Measurements from ENCODE around the gene FA2H. TPM values are rescaled to one million over a fixed set of nuclear protein-coding genes. Genes with fewer than 3 reads are reported as not detected.
"Not testable (repeated sequence)": the region's sequence is repeated elsewhere in the genome, so short reads cannot be mapped to it uniquely, and the experiment has no call there.

The FA2H gene
- total RNA-seq, 1 experiment from 2014 or later = 1.1 TPM

DNA sequence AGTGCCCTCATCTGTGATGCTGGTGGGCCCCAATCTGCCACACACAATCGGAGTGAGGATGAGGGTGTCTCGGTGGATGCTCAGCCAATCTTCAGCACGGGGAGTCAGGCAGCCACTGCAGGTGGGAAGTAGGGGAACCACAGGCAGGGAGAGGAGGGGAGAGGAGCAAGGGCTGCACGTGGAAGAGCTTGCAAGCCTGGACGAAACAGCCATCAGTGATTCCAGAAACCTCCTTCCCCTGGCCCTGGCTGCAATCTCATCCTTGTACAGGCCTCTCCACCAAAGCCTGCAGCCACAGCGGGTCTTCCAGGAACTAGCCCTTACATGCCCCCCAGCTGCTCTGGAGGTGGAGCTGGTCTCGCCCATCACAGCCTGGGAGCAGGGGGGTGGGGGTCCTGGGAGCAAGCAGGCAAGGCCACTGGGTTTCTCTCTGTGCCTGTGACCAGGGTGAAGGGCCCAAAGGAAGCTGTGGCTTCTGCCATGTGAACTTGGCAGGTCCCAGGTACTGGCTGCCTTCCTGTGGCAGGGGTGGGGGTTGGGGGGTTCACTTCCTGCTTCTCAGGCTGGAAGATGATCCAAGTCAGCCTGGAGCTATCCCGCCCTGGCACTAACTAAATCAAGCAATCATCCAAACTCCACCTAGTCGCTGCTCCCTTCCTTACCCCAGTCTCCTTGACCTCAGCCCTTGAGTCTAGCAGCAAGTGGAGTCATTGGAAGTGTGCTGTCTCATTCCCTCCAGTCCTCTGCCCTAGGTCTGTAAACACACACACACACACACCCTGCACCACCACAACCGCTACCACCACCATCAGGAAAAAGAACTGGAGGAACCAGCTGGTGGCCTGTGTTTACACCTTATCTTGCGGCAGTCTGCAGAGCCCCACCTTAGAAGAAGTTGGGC, 44.6 kb downstream of the FA2H start:
- Histone ChIP-seq H3K36me3 (replicated peaks; ENCODE audit: control insufficient read depth, insufficient read depth, low read length) (no peaks in the 10 kb centered on the region), H3K27me3 (ENCODE audit: control insufficient read depth, insufficient read depth, low read length) (no peaks in the 10 kb centered on the region; the same call in 1 of the 2 replicates), H3K4me3 (ENCODE audit: insufficient read depth, low read depth, low read length) (no peak overlapping the region)
- no peak for DNase-seq

GRCh38 chr16:74727903-74728302, 46.7 kb downstream of the FA2H start:
- no peaks in the 10 kb centered on the region; the same call in 1 of the 2 replicates for H3K27me3 ChIP-seq (ENCODE audit: control insufficient read depth, insufficient read depth, low read length)
- no peaks in the 10 kb centered on the region for H3K36me3 ChIP-seq (replicated peaks; ENCODE audit: control insufficient read depth, insufficient read depth, low read length)
- no peak overlapping the region for H3K4me3 ChIP-seq (ENCODE audit: insufficient read depth, low read depth, low read length)
- DNase-seq = no peak

DNA sequence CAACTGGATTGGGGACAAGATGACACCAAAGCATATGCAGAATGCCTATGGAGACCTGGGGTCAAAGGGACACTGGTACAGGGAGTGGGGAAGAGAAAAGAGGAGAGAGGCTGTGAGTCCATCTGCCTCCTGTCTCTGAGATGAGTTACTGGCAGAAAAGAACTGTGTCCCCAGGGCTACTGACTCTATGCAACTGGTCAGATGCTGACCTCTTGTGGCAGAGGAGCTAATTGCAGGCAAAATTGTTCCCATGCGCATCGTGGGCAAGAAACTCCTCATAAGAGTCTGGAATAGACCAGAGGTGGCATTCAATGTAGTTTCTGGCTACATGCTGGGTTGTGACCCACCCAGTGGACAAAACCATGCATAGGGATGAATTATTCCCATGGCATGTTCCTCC, 47.9 kb downstream of the FA2H start:
- no peaks in the 10 kb centered on the region for H3K36me3 ChIP-seq (replicated peaks; ENCODE audit: control insufficient read depth, insufficient read depth, low read length)
- H3K4me3 ChIP-seq (ENCODE audit: insufficient read depth, low read depth, low read length) = no peak overlapping the region
- H3K27me3 ChIP-seq (ENCODE audit: control insufficient read depth, insufficient read depth, low read length) = no peaks in the 10 kb centered on the region; the same call in 1 of the 2 replicates
- peak; percentile 81 for DNase-seq

DNA sequence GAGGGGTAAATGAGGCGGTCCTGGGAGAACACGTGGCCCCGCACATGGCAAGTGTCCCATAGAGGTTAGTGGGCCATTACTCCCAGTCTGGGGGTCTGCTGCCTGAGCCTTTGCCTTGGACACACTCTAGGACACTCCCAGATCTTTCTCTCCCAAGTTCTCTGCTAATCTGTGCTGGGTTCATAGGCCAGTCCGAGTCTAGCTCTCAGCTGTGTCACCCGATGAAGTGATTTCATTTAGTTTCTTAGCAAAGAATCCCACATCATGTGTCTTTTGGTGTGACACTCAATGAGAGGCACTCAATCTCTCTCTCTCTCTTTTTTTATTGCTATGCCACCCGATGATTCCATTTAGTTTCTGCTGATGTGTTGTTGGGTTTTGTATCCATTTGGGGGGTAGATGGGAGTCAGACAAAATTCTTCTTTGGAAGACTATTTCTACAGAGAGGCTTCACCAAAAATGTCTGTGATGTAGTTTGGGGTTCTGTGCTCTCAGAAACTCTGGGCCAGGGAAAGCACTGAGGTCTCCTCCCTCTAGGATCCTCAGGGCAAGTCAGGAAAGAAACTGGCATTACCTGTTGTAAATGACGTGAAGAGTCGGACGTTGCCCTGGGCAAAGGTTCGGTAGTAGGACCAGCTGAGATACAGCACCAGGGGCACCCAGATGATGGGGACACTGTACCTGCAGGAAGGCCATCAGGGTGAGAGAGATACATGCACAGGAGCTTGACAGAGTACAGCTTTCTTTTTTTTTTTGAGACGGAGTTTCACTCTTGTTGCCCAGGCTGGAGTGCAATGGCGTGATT, 48.8 kb downstream of the FA2H start:
- Histone ChIP-seq H3K4me3 (ENCODE audit: insufficient read depth, low read depth, low read length) (no peak overlapping the region), H3K27me3 (ENCODE audit: control insufficient read depth, insufficient read depth, low read length) (no peaks in the 10 kb centered on the region; the same call in 1 of the 2 replicates), H3K36me3 (replicated peaks; ENCODE audit: control insufficient read depth, insufficient read depth, low read length) (no peaks in the 10 kb centered on the region)
- DNase-seq = peak; percentile 9

DNA sequence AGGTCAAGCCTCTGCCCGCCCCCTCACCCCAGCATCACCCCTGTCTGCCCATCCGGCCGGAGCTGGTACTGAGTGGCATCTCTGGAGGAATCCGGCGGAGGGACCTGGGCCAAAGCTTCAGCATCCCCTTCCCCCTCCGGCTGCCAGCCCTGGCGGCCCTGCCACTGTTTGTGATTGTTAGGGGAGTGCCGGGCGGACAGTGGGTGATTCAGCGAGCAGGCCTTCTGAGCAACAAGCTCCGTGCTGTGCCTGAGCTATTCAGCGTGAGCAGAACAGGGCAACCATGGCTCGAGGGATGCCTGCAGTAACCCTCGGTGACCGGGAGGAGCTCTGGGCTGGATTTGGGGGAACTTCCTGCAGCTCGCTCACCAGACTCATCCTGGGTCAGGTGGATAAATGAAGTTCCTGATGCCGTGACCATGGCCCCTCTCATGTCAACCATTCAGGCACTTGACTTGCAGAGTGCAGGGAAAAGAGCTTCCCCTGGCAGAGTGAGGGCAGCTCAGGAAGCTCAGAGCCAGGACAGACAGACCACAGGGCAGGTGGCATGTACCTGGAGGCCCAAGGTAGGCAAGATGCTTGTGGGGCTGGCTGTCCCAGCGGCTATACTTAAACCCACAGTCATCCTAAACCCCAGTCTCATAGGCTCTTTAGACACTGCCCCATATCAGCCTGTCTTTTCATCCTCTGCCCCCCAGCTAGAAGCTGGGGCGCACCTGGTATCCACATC, 49.6 kb downstream of the FA2H start:
- no peaks in the 10 kb centered on the region; the same call in 1 of the 2 replicates for H3K27me3 ChIP-seq (ENCODE audit: control insufficient read depth, insufficient read depth, low read length)
- no peaks in the 10 kb centered on the region for H3K36me3 ChIP-seq (replicated peaks; ENCODE audit: control insufficient read depth, insufficient read depth, low read length)
- peak; percentile 70 for DNase-seq
- H3K4me3 ChIP-seq (ENCODE audit: insufficient read depth, low read depth, low read length) = no peak overlapping the region

GRCh38 chr16:74723256-74723655, 51.4 kb downstream of the FA2H start:
- H3K4me3 ChIP-seq (ENCODE audit: insufficient read depth, low read depth, low read length) = no peak overlapping the region
- no peaks in the 10 kb centered on the region for H3K27me3 ChIP-seq (ENCODE audit: control insufficient read depth, insufficient read depth, low read length)
- DNase-seq = no peak
- H3K36me3 ChIP-seq (replicated peaks; ENCODE audit: control insufficient read depth, insufficient read depth, low read length) = no peaks in the 10 kb centered on the region

GRCh38 chr16:74722156-74722555, 52.5 kb downstream of the FA2H start:
- not testable (repeated sequence) for H3K27me3 ChIP-seq (ENCODE audit: control insufficient read depth, insufficient read depth, low read length); H3K36me3 ChIP-seq (replicated peaks; ENCODE audit: control insufficient read depth, insufficient read depth, low read length); DNase-seq; H3K4me3 ChIP-seq (ENCODE audit: insufficient read depth, low read depth, low read length)

- H3K27me3 ChIP-seq (ENCODE audit: control insufficient read depth, insufficient read depth, low read length) = no peaks in the 10 kb centered on the region
- DNase-seq = no peak
- no peaks in the 10 kb centered on the region for H3K36me3 ChIP-seq (replicated peaks; ENCODE audit: control insufficient read depth, insufficient read depth, low read length)
- H3K4me3 ChIP-seq (ENCODE audit: insufficient read depth, low read depth, low read length) = no peak overlapping the region
Observed at GRCh38 chr16:74721716-74722115, 52.9 kb downstream of the FA2H start.

GRCh38 chr16:74720579-74720978, 54.0 kb downstream of the FA2H start:
- H3K4me3 ChIP-seq (ENCODE audit: insufficient read depth, low read depth, low read length) = no peak overlapping the region
- no peak for DNase-seq
- no peaks in the 10 kb centered on the region for H3K27me3 ChIP-seq (ENCODE audit: control insufficient read depth, insufficient read depth, low read length)
- no peaks in the 10 kb centered on the region for H3K36me3 ChIP-seq (replicated peaks; ENCODE audit: control insufficient read depth, insufficient read depth, low read length)

DNA sequence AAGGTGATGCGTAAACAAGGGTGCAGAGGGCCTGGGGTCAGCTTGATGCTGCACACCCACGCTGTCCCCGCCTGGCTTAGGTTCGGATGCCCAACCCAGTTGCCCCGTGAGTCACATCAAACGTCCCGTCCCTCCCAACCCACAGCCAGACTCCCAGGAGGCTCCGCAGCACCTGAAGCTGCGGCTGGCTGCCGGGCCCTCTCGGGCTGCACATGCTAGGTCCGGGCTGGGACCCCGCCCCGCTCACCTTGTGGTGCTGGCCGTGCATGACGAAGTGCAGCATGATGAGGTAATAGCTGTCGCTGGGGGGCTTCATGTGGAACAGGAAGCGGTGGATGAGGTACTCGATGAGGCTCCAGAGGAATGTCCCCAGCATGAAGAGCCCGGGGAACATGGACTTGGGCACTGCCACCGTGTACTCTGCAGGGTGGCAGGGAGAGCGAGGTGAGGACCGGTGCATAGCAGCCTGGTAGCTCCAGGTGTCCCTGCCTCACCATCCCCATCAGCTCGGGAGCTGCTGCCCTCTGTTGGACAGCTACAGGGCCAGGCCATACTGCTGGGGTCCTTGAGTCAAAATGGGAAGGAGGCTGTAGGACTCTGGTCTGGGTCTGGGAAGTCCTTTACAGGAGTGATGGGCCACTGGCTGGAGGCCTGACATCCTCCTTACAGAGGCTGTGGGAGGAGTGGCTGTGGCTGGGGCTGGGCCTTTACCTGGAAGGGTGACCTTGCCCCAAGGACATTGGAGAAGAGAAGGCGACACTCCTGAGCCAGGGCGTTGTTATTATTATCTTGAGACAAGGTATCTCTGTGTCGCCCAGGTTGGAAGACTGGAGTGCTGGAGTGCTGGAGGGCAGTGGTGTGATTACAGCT, 55.6 kb downstream of the FA2H start:
- H3K27me3 ChIP-seq (ENCODE audit: control insufficient read depth, insufficient read depth, low read length) = no peaks in the 10 kb centered on the region
- peak; percentile 55 for DNase-seq
- H3K36me3 ChIP-seq (replicated peaks; ENCODE audit: control insufficient read depth, insufficient read depth, low read length) = no peaks in the 10 kb centered on the region
- H3K4me3 ChIP-seq (ENCODE audit: insufficient read depth, low read depth, low read length) = no peak overlapping the region

- Histone ChIP-seq H3K4me3 (ENCODE audit: insufficient read depth, low read depth, low read length) (no peak overlapping the region), H3K36me3 (replicated peaks; ENCODE audit: control insufficient read depth, insufficient read depth, low read length) (no peaks in the 10 kb centered on the region), H3K27me3 (ENCODE audit: control insufficient read depth, insufficient read depth, low read length) (no peaks in the 10 kb centered on the region)
- DNase-seq = no peak
Observed at GRCh38 chr16:74718140-74718539, 56.5 kb downstream of the FA2H start.

DNA sequence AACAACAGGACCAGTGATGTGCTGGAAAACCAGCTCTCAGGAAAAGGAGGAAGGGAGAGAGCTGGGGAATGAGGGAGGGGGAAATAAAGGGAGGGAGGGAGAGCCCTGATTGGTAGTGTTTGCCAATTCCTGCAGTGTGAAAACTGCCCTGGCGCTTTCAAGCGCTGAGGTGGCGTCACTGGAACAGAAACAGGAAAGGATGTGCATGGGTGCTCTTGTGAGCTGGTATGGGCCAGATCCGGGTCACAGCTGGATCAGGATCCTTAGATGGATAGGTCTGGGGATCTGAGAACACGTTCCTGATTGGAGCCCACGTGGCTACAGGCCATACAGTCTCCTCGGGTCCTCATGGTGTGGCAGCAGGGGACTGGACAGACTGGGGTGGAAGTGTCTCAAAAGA, 57.3 kb downstream of the FA2H start:
- DNase-seq = no peak
- Histone ChIP-seq H3K27me3 (ENCODE audit: control insufficient read depth, insufficient read depth, low read length) (no peaks in the 10 kb centered on the region), H3K36me3 (replicated peaks; ENCODE audit: control insufficient read depth, insufficient read depth, low read length) (no peaks in the 10 kb centered on the region), H3K4me3 (ENCODE audit: insufficient read depth, low read depth, low read length) (no peak overlapping the region)

GRCh38 chr16:74716355-74716754, 58.3 kb downstream of the FA2H start:
- DNase-seq = peak; percentile 66
- H3K4me3 ChIP-seq (ENCODE audit: insufficient read depth, low read depth, low read length) = no peak overlapping the region
- H3K36me3 ChIP-seq (replicated peaks; ENCODE audit: control insufficient read depth, insufficient read depth, low read length) = no peaks in the 10 kb centered on the region
- H3K27me3 ChIP-seq (ENCODE audit: control insufficient read depth, insufficient read depth, low read length) = no peaks in the 10 kb centered on the region

DNA sequence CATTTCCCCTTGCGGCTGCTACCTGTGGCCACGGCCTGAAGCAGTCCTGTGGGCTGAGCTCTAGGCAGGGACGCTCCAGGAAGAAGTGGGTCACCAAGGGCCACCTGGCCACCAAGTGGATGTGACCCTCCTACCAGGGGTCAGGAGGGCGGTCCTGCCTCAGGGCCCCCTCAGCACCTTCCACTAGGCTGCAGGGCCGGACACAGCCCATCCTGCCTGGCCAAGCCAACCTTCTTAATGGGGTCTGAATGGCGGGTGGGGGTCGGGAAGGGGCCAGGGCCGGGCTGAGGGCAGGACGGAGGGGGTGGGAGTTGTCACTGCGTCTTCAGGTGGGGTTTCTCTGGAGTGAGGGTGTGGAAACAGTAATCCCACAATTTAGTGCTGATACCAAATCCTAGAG, 60.7 kb downstream of the FA2H start:
- Histone ChIP-seq H3K27me3 (ENCODE audit: control insufficient read depth, insufficient read depth, low read length) (no peaks in the 10 kb centered on the region), H3K4me3 (ENCODE audit: insufficient read depth, low read depth, low read length) (no peak overlapping the region), H3K36me3 (replicated peaks; ENCODE audit: control insufficient read depth, insufficient read depth, low read length) (no peaks in the 10 kb centered on the region)
- peak; percentile 41 for DNase-seq
